IMR-90 (cell line): ENCODE data around the gene DSCAM.

Experiments
- CTCF ChIP-seq: conservative IDR thresholded peaks from 2 replicates; pipeline ENCODE4 v1.5.1; 2012; ENCODE audit warnings: mild to moderate bottlenecking, low read depth, low read length, improper control_type of control experiment
- ELK1 ChIP-seq: fragments of 150-350 bp; IDR thresholded peaks from 2 replicates; pipeline ENCODE4 v1.6.1; 2016; ENCODE audit warnings: low read depth, mild to moderate bottlenecking, low read length, moderate library complexity, borderline replicate concordance
- RCOR1 ChIP-seq: IDR thresholded peaks from 2 replicates; pipeline ENCODE4 v1.6.1; 2012; ENCODE audit warnings: mild to moderate bottlenecking, low read length, improper control_type of control experiment; ENCODE audit not compliant: insufficient replicate concordance
- USF2 ChIP-seq: fragments of 150-350 bp; IDR thresholded peaks from 2 replicates; pipeline ENCODE4 v1.6.1; 2017; ENCODE audit warnings: mild to moderate bottlenecking, antibody characterized with exemption, low read length, low read depth

- TF ChIP-seq ELK1 (no peak), USF2 (no peak), CTCF (0 out of 2 replicates have a peak, but pooled peaks have one; percentile 11), RCOR1 (no peak)
Observed at GRCh38 chr21:40386294-40386911, 460.6 kb downstream of the DSCAM start.
